Transverse colon (tissue), 4 donors: Measurements from ENCODE around the gene FYB2.

Experiments
- POLR2AphosphoS5 ChIP-seq, 3 donors: sonication (generic); formaldehyde crosslinking; IDR thresholded peaks; one replicate each; pipeline ENCODE4 v1.6.1; 2016; ENCODE audit warnings: antibody characterized with exemption in 3 of 3
- TF ChIP-seq, protein P1 (sequence below), 5 experiments: fragments of 200-600 bp in 3 of 5; fragments of 450-650 bp in 2 of 5; sonication (generic) in 3 of 5; IDR thresholded peaks; 1 replicate in 2 of 5; 2 replicates in 3 of 5; pipeline ENCODE4 v1.5.1; 2016 to 2017; ENCODE audit warnings: antibody characterized with exemption in 5 of 5, inconsistent platforms in 3 of 5, mild to moderate bottlenecking in 2 of 5, moderate library complexity in 1 of 5

DNA sequence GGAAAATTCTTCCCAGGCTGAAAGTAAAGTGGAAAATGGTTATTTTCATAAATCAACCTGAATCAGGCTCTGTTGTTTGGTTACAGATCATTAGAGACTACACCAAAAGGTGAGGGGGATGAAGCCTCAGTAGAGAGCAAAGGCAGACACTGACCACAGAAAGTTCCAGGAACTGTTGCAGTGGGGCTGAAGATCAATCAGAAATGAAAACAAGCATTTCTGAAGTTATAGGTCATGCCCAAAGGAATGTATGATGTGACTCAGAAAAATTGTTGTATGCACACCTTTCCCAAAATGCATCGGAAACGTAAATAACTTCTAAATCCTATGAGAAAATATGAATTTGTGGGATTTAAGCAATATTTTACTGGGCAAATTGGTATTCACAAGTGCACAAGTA, 63.3 kb downstream of the FYB2 start:
- TF ChIP-seq, protein P1, sequence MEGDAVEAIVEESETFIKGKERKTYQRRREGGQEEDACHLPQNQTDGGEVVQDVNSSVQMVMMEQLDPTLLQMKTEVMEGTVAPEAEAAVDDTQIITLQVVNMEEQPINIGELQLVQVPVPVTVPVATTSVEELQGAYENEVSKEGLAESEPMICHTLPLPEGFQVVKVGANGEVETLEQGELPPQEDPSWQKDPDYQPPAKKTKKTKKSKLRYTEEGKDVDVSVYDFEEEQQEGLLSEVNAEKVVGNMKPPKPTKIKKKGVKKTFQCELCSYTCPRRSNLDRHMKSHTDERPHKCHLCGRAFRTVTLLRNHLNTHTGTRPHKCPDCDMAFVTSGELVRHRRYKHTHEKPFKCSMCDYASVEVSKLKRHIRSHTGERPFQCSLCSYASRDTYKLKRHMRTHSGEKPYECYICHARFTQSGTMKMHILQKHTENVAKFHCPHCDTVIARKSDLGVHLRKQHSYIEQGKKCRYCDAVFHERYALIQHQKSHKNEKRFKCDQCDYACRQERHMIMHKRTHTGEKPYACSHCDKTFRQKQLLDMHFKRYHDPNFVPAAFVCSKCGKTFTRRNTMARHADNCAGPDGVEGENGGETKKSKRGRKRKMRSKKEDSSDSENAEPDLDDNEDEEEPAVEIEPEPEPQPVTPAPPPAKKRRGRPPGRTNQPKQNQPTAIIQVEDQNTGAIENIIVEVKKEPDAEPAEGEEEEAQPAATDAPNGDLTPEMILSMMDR (IDR thresholded peaks at IDR 0.05), result no peak
- TF ChIP-seq POLR2AphosphoS5 (IDR thresholded peaks at IDR 0.05), result no peak
